Fibroblast of lung (primary cell): ENCODE data around the gene DCAF8.

Experiments
- EZH2 ChIP-seq: IDR thresholded peaks from 2 replicates; pipeline ENCODE4 v1.5.1; 2012; ENCODE audit warnings: low read length, control low read depth, mild to moderate bottlenecking; ENCODE audit errors: missing control alignments
- TF ChIP-seq, protein P1 (sequence below), 2 donors: IDR thresholded peaks in 1 of 2; conservative IDR thresholded peaks in 1 of 2; 1 replicate in 1 of 2; 2 replicates in 1 of 2; pipeline ENCODE4 v1.5.1; 2011 to 2012; ENCODE audit warnings: low read length in 2 of 2, control low read depth in 1 of 2, inconsistent platforms in 1 of 2, low read depth in 1 of 2, mild to moderate bottlenecking in 1 of 2

GRCh38 chr1:160179336-160179735, 83.0 kb downstream of the DCAF8 start:
- TF ChIP-seq, protein P1, sequence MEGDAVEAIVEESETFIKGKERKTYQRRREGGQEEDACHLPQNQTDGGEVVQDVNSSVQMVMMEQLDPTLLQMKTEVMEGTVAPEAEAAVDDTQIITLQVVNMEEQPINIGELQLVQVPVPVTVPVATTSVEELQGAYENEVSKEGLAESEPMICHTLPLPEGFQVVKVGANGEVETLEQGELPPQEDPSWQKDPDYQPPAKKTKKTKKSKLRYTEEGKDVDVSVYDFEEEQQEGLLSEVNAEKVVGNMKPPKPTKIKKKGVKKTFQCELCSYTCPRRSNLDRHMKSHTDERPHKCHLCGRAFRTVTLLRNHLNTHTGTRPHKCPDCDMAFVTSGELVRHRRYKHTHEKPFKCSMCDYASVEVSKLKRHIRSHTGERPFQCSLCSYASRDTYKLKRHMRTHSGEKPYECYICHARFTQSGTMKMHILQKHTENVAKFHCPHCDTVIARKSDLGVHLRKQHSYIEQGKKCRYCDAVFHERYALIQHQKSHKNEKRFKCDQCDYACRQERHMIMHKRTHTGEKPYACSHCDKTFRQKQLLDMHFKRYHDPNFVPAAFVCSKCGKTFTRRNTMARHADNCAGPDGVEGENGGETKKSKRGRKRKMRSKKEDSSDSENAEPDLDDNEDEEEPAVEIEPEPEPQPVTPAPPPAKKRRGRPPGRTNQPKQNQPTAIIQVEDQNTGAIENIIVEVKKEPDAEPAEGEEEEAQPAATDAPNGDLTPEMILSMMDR (conservative IDR thresholded peaks at IDR 0.05 in 1 of 2, IDR thresholded peaks at IDR 0.05 in 1 of 2; ENCODE audit: low read depth in 1 of 2, low read length in 2 of 2): no peak
- TF ChIP-seq EZH2: no peak
